HG03108 (cell line): Measurements from ENCODE around the gene NMU.
"Not testable (repeated sequence)": the region's sequence is repeated elsewhere in the genome, so short reads cannot be mapped to it uniquely, and the experiment has no call there.

Experiments
- ATAC-seq: cut with Tn5 transposase; IDR thresholded peaks from one replicate; pipeline ENCODE4 v1.9.1; 2021; ENCODE audit warnings: moderate library complexity; ENCODE audit not compliant: unreplicated experiment

NMU gene

DNA sequence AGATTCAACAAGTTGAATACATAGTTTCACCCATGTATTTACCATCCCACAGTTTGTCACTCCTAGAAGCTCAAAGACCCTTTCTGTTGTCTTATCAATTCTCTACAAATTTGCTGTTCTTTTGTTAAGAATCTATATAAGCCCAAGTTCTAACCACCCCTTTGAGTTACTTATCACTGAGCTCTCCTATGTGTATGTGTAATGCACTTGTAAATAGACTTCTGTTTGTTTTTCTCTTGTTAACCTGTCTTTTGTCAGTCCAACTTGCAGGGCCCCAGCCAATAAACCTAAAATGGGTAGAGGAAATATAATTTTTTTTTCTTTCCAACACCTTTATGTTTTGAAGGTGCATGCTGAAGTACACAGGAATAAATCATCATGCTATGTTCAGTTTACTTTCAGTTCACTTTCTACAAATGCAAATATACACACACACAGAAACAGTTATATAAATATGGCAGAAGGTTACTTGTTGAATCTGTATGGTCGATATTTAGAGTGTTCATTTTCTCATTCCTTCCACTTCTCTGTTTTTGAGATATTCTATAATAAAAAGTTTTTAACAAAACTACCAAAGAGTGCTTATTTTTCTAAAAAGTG is 67.1 kb downstream of the NMU start:
- no peak for ATAC-seq

- peak; percentile 99 for ATAC-seq
Observed at GRCh38 chr4:55561889-55562288, 74.2 kb downstream of the NMU start.

DNA sequence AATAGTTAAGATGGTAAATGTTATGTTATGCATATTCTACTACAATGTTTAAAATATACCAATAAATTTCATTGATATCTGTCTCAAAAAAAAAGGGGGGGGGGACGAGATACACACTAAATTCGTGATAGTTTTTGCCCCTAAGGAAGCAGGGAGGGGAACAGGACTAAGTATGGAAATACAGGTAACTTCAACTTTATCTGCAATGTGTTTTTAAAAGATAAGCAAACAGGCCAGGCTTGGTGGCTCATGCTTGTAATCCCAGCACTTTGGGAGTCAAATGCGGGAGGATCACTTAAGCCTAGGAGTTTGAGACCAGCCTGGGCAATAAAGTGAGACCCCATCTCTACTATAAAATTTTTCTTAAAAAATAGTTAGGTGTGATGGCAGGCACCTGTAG is 76.0 kb downstream of the NMU start:
- no peak for ATAC-seq

GRCh38 chr4:55554453-55555030 is 81.6 kb downstream of the NMU start:
- no peak for ATAC-seq

DNA sequence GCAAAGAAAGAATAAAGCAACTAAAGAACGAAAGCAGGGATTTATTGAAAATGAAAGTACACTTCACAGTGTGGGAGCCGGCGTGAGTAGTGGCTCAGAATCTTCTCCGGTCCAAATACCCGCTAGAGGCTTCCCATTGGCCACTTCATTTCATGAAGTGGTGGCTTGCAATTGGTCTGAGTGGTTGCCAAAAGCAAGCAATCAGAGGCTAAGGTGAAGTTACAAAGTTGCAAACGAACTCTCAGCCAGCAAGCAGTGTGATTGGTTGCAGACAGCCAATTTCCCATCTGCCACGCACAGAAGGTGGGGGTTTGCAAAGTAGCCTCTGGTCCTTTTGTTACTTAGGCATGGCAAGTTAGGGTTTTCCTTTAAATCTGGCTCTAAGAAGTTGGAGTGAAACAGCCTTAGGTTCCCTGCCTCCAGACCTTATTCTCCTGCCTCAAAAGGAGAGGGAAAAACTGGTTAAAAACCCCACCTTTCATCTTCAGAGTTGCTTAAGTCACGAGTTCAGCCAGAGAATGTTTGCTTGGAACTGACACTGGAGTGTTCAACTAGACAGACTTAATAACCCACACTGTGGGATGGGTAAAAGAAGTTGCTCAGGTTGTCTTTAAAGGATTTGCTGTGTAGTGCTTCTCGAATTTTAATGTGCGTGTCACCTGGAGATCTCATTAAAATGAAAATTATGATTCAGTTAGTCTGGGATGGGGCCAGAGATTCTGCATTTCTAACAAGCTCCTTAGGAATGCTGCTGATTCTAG is 82.5 kb downstream of the NMU start:
- ATAC-seq: no peak

DNA sequence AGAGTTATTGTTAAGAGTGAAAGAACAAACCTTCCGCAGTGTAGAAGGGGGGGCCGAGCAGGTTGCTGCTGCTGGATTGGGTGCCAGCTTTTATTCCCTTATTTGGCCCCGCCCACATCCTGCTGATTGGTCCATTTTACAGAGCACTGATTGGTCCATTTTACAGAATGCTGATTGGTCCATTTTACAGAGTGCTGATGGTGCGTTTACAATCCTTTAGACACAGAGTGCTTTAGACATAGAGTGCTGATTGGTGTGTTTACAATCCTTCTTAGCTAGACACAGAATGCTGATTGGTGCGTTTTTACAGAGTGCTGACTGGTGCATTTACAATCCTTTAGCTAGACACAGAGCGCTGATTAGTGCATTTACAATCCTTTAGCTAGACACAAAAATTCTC is 84.1 kb downstream of the NMU start:
- ATAC-seq: not testable (repeated sequence)

- ATAC-seq: no peak
Observed at GRCh38 chr4:55549888-55550287, 86.2 kb downstream of the NMU start.

DNA sequence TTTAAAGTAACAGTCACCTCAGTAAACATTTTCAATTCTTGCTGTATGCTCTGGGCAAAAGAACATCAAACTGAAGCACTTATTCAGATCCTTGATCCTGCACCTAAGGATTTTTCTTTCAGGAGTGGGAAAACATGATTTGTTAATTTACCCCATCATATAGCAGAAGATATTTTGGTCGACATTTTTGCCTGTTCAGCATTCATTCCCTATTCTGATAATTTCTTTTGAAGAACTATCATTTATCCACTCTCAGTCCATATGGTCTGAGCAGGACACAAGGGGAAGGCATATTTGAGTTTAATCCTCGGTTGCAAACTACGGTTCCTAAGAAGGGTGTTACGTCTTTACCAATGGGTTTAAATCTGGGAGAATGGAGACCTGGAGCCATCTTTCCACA is 88.2 kb downstream of the NMU start:
- no peak for ATAC-seq

GRCh38 chr4:55547466-55547770 is 88.7 kb downstream of the NMU start:
- no peak for ATAC-seq

- ATAC-seq: peak; percentile 64
Observed at GRCh38 chr4:55546756-55547465, 89.2 kb downstream of the NMU start, which contains the start of gene CLOCK. Gene CLOCK, minus strand, starts transcription at chr4:55546909. Its CDS starts 64,124 bp downstream, at chr4:55482785.

DNA sequence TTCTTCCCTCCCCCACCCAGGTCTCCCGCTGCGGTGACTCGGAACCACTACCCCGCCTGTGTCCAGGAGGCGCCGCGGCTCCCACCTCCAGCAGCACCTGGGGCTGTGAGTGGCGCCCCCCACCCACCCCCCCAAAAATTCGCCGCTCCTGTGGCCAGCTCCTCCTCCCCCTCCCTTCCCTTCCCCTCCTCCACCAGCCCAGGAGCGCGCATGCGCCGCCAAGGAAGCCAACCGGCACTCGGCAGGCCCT is 89.7 kb downstream of the NMU start:
- ATAC-seq: no peak

DNA sequence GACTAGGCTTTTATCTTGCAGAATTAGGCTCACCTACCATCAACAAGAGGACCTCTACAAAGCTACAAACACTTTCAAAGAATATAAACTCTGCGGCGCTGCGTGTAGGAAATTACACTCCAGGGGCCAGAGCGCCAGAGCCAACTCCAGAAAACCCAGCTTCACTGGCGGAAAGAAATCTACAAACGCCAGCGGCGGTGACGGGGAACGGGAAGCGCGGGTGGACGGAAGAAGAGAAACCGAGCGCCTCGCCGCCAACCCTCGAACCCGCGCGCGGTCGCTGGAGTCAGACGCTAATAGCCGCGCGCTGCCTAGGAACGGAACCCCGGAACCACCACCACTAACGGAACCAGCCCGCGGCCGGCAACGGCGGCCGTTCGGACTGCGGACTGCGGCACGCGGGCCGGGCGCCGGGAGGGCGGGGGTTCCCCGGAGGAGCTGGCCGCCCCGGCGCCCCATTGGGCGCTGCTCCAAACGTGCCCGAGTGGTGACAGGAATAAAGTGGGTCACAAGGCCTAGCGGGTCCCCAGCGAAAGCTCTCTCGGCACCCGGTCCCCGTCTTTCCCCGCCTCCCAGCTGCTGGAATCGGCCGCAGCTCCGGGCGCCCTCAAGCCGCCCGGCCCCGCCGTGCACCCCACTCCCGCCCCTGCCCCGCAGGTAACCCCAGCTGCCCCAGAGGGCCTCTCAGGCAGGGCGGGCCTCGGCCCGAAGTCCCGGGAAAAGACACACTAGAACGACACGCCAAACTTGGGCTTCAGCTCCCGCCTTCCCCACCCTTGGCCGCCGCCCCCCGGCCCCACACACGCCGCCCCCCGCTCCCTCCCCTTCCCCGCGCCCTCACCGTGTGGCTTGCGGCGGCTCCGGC is 90.2 kb downstream of the NMU start:
- ATAC-seq: peak; percentile 42
